ENCODE results near the gene CSF3. TPM values are rescaled to one million over a fixed set of nuclear protein-coding genes. Genes with fewer than 3 reads are reported as not detected.

CSF3 gene
- total and polyA plus RNA-seq, 2 of the 13 experiments (the other 11 are each of a cell fraction or from before 2014, with no cell fraction given), result 0.09 TPM; not detected in 1

- TF ChIP-seq CBX5 (CRISPR knock-in tag; IDR thresholded peaks at IDR 0.05; ENCODE audit: borderline replicate concordance), result no peak
- TF ChIP-seq AHR (CRISPR knock-in tag; IDR thresholded peaks at IDR 0.05), result no peak
- TF ChIP-seq SUZ12 (IDR thresholded peaks at IDR 0.05; ENCODE audit: low read depth, low read length), result no peak
- no peak for TF ChIP-seq IRF1 (CRISPR knock-in tag; IDR thresholded peaks at IDR 0.05; ENCODE audit: low read depth)
- TF ChIP-seq BHLHE40 (IDR thresholded peaks at IDR 0.05; ENCODE audit: low read length), result no peak
- peak; percentile 66; the same call in 1 of the 2 replicates for TF ChIP-seq KDM2A (CRISPR knock-in tag; IDR thresholded peaks at IDR 0.05; ENCODE audit: borderline replicate concordance, low read depth)
- TF ChIP-seq TFAP4 (IDR thresholded peaks at IDR 0.05; ENCODE audit: borderline replicate concordance, low read depth), result no peak
- TF ChIP-seq MLX (CRISPR knock-in tag; IDR thresholded peaks at IDR 0.05), result 0 out of 2 replicates have a peak, but pooled peaks have one; percentile 34
- no peak for TF ChIP-seq ZFP37 (CRISPR knock-in tag; IDR thresholded peaks at IDR 0.05; ENCODE audit: borderline replicate concordance)
- peak; percentile 35; the same call in 1 of the 2 replicates for TF ChIP-seq THAP11 (CRISPR knock-in tag; IDR thresholded peaks at IDR 0.05)
- TF ChIP-seq CREB1 (IDR thresholded peaks at IDR 0.05), result no peak
- no peak for TF ChIP-seq CREB1 (CRISPR knock-in tag; IDR thresholded peaks at IDR 0.05)
- TF ChIP-seq ZNF296 (CRISPR knock-in tag; conservative IDR thresholded peaks at IDR 0.05), result no peak
- TF ChIP-seq ZSCAN9 (CRISPR knock-in tag; IDR thresholded peaks at IDR 0.05; ENCODE audit: borderline replicate concordance), result no peak
- no peak for TF ChIP-seq NCOR1 (IDR thresholded peaks at IDR 0.05; ENCODE audit: borderline replicate concordance, low read length)
- peak; percentile 63; the same call in 1 of the 2 replicates for TF ChIP-seq ETV5 (CRISPR knock-in tag; IDR thresholded peaks at IDR 0.05; ENCODE audit: borderline replicate concordance)
- TF ChIP-seq, protein P1, sequence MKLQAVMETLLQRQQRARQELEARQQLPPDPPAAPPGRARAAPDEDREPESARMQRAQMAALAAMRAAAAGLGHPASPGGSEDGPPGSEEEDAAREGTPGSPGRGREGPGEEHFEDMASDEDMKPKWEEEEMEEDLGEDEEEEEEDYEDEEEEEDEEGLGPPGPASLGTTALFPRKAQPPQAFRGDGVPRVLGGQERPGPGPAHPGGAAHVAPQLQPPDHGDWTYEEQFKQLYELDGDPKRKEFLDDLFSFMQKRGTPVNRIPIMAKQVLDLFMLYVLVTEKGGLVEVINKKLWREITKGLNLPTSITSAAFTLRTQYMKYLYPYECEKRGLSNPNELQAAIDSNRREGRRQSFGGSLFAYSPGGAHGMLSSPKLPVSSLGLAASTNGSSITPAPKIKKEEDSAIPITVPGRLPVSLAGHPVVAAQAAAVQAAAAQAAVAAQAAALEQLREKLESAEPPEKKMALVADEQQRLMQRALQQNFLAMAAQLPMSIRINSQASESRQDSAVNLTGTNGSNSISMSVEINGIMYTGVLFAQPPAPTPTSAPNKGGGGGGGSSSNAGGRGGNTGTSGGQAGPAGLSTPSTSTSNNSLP (IDR thresholded peaks at IDR 0.05; ENCODE audit: low read depth, low read length), result no peak
- no peak for TF ChIP-seq SP1 (IDR thresholded peaks at IDR 0.05)
- no peak for TF ChIP-seq SP1 (CRISPR knock-in tag; IDR thresholded peaks at IDR 0.05)
- TF ChIP-seq ZNF598 (CRISPR knock-in tag; IDR thresholded peaks at IDR 0.05; ENCODE audit: borderline replicate concordance), result no peak
- TF ChIP-seq, protein P2, sequence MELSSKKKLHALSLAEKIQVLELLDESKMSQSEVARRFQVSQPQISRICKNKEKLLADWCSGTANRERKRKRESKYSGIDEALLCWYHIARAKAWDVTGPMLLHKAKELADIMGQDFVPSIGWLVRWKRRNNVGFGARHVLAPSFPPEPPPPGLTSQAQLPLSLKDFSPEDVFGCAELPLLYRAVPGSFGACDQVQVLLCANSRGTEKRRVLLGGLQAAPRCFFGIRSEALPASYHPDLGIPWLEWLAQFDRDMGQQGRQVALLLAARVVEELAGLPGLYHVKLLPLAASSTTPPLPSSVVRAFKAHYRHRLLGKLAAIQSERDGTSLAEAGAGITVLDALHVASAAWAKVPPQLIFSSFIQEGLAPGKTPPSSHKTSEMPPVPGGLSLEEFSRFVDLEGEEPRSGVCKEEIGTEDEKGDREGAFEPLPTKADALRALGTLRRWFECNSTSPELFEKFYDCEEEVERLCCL (CRISPR knock-in tag; IDR thresholded peaks at IDR 0.05; ENCODE audit: borderline replicate concordance), result 0 out of 2 replicates have a peak, but pooled peaks have one; percentile 18
- TF ChIP-seq NBN (conservative IDR thresholded peaks at IDR 0.05), result no peak
- TF ChIP-seq MED1 (CRISPR knock-in tag; IDR thresholded peaks at IDR 0.05), result 0 out of 2 replicates have a peak, but pooled peaks have one; percentile 15
- no peak for TF ChIP-seq MAFF (IDR thresholded peaks at IDR 0.05; ENCODE audit: low read depth, low read length)
- TF ChIP-seq GLI4 (CRISPR knock-in tag; IDR thresholded peaks at IDR 0.05; ENCODE audit: borderline replicate concordance), result no peak
- TF ChIP-seq ZNF660 (CRISPR knock-in tag; IDR thresholded peaks at IDR 0.05; ENCODE audit: borderline replicate concordance, low read depth), result no peak
- TF ChIP-seq ZNF768 (CRISPR knock-in tag; IDR thresholded peaks at IDR 0.05), result no peak
- TF ChIP-seq POLR2A (IDR thresholded peaks at IDR 0.05; ENCODE audit: insufficient read depth in 1 of 2, low read depth in 2 of 2, low read length in 2 of 2), result no peak
Measured at GRCh38 chr17:40014375-40014980, 762 bp upstream of the CSF3 start (continued).

All from HepG2 (cell line).